ENCODE data around the gene MTMR6. TPM values are rescaled to one million over a fixed set of nuclear protein-coding genes. Genes with fewer than 3 reads are reported as not detected.

The MTMR6 gene
- total RNA-seq, 1 donor from 2014 or later: 22.1 TPM

GRCh38 chr13:25268561-25268960, 18.7 kb downstream of the MTMR6 start:
- no peak for FAIRE-seq
- Histone ChIP-seq H3K4me3 (ENCODE audit: low read depth, low read length) (no peak overlapping the region), H3K36me3 (ENCODE audit: control insufficient read depth, insufficient read depth, low read length) (peaks cover 2% of the 10 kb centered on the region), H3K27me3 (ENCODE audit: control insufficient read depth, insufficient read depth, low read length) (no peaks in the 10 kb centered on the region)
- TF ChIP-seq CTCF (IDR thresholded peaks at IDR 0.05; ENCODE audit: insufficient read depth, low read length, severe bottlenecking): no peak
- DNase-seq (ENCODE audit: low read depth): no peak

GRCh38 chr13:25267715-25268114, 19.6 kb downstream of the MTMR6 start:
- Histone ChIP-seq H3K4me3 (ENCODE audit: low read depth, low read length) (no peak overlapping the region), H3K27me3 (ENCODE audit: control insufficient read depth, insufficient read depth, low read length) (no peaks in the 10 kb centered on the region), H3K36me3 (ENCODE audit: control insufficient read depth, insufficient read depth, low read length) (peaks cover 2% of the 10 kb centered on the region)
- TF ChIP-seq CTCF (IDR thresholded peaks at IDR 0.05; ENCODE audit: insufficient read depth, low read length, severe bottlenecking): peak; percentile 7
- DNase-seq (ENCODE audit: low read depth): no peak
- no peak for FAIRE-seq

- DNase-seq (ENCODE audit: low read depth) (no peak), FAIRE-seq (no peak)
- TF ChIP-seq CTCF (IDR thresholded peaks at IDR 0.05; ENCODE audit: insufficient read depth, low read length, severe bottlenecking): no peak
- peaks cover 3% of the 10 kb centered on the region for H3K36me3 ChIP-seq (ENCODE audit: control insufficient read depth, insufficient read depth, low read length)
- H3K4me3 ChIP-seq (ENCODE audit: low read depth, low read length): no peak overlapping the region
- H3K27me3 ChIP-seq (ENCODE audit: control insufficient read depth, insufficient read depth, low read length): no peaks in the 10 kb centered on the region
Observed at GRCh38 chr13:25266706-25267105, 20.6 kb downstream of the MTMR6 start.

GRCh38 chr13:25262261-25262660, 25.0 kb downstream of the MTMR6 start:
- FAIRE-seq: no peak

GRCh38 chr13:25253702-25254101, 33.6 kb downstream of the MTMR6 start:
- DNase-seq (ENCODE audit: low read depth) (peak; percentile 21), FAIRE-seq (no peak)
- Histone ChIP-seq H3K36me3 (ENCODE audit: control insufficient read depth, insufficient read depth, low read length) (no peaks in the 10 kb centered on the region), H3K27me3 (ENCODE audit: control insufficient read depth, insufficient read depth, low read length) (no peaks in the 10 kb centered on the region), H3K4me3 (ENCODE audit: low read depth, low read length) (no peak overlapping the region)
- TF ChIP-seq CTCF (IDR thresholded peaks at IDR 0.05; ENCODE audit: insufficient read depth, low read length, severe bottlenecking): no peak

More at GRCh38 chr13:25262261-25262660, 25.0 kb downstream of the MTMR6 start:
- no peak for DNase-seq (ENCODE audit: low read depth)
- Histone ChIP-seq H3K36me3 (ENCODE audit: control insufficient read depth, insufficient read depth, low read length) (peaks cover 3% of the 10 kb centered on the region), H3K4me3 (ENCODE audit: low read depth, low read length) (no peak overlapping the region), H3K27me3 (ENCODE audit: control insufficient read depth, insufficient read depth, low read length) (no peaks in the 10 kb centered on the region)
- TF ChIP-seq CTCF (IDR thresholded peaks at IDR 0.05; ENCODE audit: insufficient read depth, low read length, severe bottlenecking): no peak

GRCh38 chr13:25252752-25253151, 34.5 kb downstream of the MTMR6 start:
- Histone ChIP-seq H3K27me3 (ENCODE audit: control insufficient read depth, insufficient read depth, low read length) (no peaks in the 10 kb centered on the region), H3K36me3 (ENCODE audit: control insufficient read depth, insufficient read depth, low read length) (no peaks in the 10 kb centered on the region), H3K4me3 (ENCODE audit: low read depth, low read length) (no peak overlapping the region)
- DNase-seq (ENCODE audit: low read depth) (no peak), FAIRE-seq (no peak)
- no peak for TF ChIP-seq CTCF (IDR thresholded peaks at IDR 0.05; ENCODE audit: insufficient read depth, low read length, severe bottlenecking)

All from bronchial epithelial cell (primary cell).